ENCODE results near the gene IL6R. TPM values are rescaled to one million over a fixed set of nuclear protein-coding genes. Genes with fewer than 3 reads are reported as not detected.

Gene IL6R
- total RNA-seq, 1 experiment from 2014 or later, result 0.80 TPM

DNA sequence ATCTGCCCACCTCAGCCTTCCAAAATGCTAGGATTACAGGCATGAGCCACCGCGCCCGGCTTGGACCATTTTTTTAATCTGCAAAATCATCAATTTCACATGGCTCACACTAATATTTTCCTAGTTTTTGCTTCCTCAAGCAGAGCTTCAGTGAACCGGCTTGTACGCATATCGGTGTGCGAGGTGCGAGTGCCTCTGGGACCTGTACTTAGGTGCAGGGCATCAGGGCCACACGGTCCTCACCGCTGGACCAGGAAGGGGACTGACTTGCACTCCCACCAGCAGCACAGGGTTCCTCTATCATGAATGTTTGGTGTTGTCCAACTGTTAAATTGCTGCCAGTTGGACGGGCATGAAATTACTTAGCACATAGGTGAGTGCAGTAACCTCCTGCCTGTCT, 112.5 kb downstream of the IL6R start:
- no peak for DNase-seq (ENCODE audit: low read depth)

Other genes with a start within 250 kb of the IL6R start
- gene TPM3, start 213.2 kb upstream of the IL6R start, total RNA-seq (2014; rRNA removed; shearing (Covaris generic)), result 1,219 and 1,519 TPM in 2 replicates
- not detected in 2 replicates for gene CFAP141, start 199.0 kb upstream of the IL6R start, total RNA-seq (2014; rRNA removed; shearing (Covaris generic))
- gene UBAP2L, start 184.4 kb upstream of the IL6R start, total RNA-seq (2014; rRNA removed; shearing (Covaris generic)), result 98.6 and 105 TPM in 2 replicates
- 155 and 169 TPM in 2 replicates for gene HAX1, start 132.7 kb upstream of the IL6R start, total RNA-seq (2014; rRNA removed; shearing (Covaris generic))
- gene AQP10, start 84.2 kb upstream of the IL6R start, total RNA-seq (2014; rRNA removed; shearing (Covaris generic)), result not detected in 2 replicates
- gene ATP8B2, start 79.8 kb upstream of the IL6R start, total RNA-seq (2014; rRNA removed; shearing (Covaris generic)), result 31.6 and 41.7 TPM in 2 replicates
- not detected in 2 replicates for gene TDRD10, start 96.9 kb downstream of the IL6R start, total RNA-seq (2014; rRNA removed; shearing (Covaris generic))
- 0.06 and 0.11 TPM in 2 replicates for gene SHE, start 97.1 kb downstream of the IL6R start, total RNA-seq (2014; rRNA removed; shearing (Covaris generic))
- gene UBE2Q1, start 153.3 kb downstream of the IL6R start, total RNA-seq (2014; rRNA removed; shearing (Covaris generic)), result 39.9 and 78.3 TPM in 2 replicates
- gene CHRNB2, start 162.4 kb downstream of the IL6R start, total RNA-seq (2014; rRNA removed; shearing (Covaris generic)), result 0.80 and 1.0 TPM in 2 replicates
- 70.8 and 83.9 TPM in 2 replicates for gene ADAR, start 202.8 kb downstream of the IL6R start, total RNA-seq (2014; rRNA removed; shearing (Covaris generic))